CD4-positive, alpha-beta T cell (primary cell): ENCODE results near the gene SSBP4. TPM values are rescaled to one million over a fixed set of nuclear protein-coding genes. Genes with fewer than 3 reads are reported as not detected.

Source experiments
- ATAC-seq: fragments of 200-7000 bp; cut with Tn5 transposase; one replicate; pipeline ENCODE4 v1.10.0; 2022; ENCODE audit warnings: mild to moderate bottlenecking; ENCODE audit not compliant: poor library complexity
- CTCF ChIA-PET: fragments of 350-600 bp; sonication (Branson Sonifier 250); formaldehyde crosslinking; loops from one replicate; lab custom pipeline; 2021; ENCODE audit warnings: antibody characterized with exemption, inconsistent platforms; lab: Charles Lee
- POLR2A ChIA-PET: fragments of 350-600 bp; sonication (Branson Sonifier 250); formaldehyde crosslinking; loops from one replicate; lab custom pipeline; 2021; ENCODE audit warnings: antibody characterized with exemption, inconsistent platforms; lab: Charles Lee
- DNase-seq, 14 experiments: peaks; one replicate each; pipeline ENCODE4 v3.0.0-alpha.2; 2013 to 2020; ENCODE audit warnings: mixed read lengths in 2 of 14
- H3K27ac ChIP-seq, 2 donors: one replicate each; pipeline versions ENCODE4 v1.5.1 to v1.7.0; 2013; ENCODE audit warnings: low read length in 2 of 2, low read depth in 1 of 2, mild to moderate bottlenecking in 1 of 2
- H3K27me3 ChIP-seq, 2 experiments: 1 replicate in 1 of 2; 2 replicates in 1 of 2; pipeline versions ENCODE4 v1.6.1 to v1.7.0; 2013; ENCODE audit warnings: low read length in 2 of 2, control low read depth in 1 of 2, mild to moderate bottlenecking in 1 of 2, moderate library complexity in 1 of 2; ENCODE audit not compliant: insufficient read depth in 2 of 2, control insufficient read depth in 1 of 2
- H3K36me3 ChIP-seq: one replicate; pipeline ENCODE4 v1.6.1; 2013; ENCODE audit warnings: low read length, control low read depth; ENCODE audit not compliant: insufficient read depth
- H3K4me1 ChIP-seq: one replicate; pipeline ENCODE4 v1.6.1; 2013; ENCODE audit warnings: low read length, control low read depth; ENCODE audit not compliant: insufficient read depth
- H3K4me3 ChIP-seq: one replicate; pipeline ENCODE4 v1.5.1; 2013; ENCODE audit warnings: mild to moderate bottlenecking, low read length, moderate library complexity
- H3K9me3 ChIP-seq, 2 experiments: 1 replicate in 1 of 2; 2 replicates in 1 of 2; pipeline versions ENCODE4 v1.6.1 to v1.7.0; 2013; ENCODE audit warnings: low read length in 2 of 2, mild to moderate bottlenecking in 2 of 2, control low read depth in 1 of 2, moderate library complexity in 1 of 2; ENCODE audit not compliant: control insufficient read depth in 1 of 2, insufficient read depth in 1 of 2
- H3K27ac Mint-ChIP-seq: one replicate; pipeline ENCODE4 v1.8.0; 2020; ENCODE audit warnings: mixed read lengths
- H3K27me3 Mint-ChIP-seq: one replicate; pipeline ENCODE4 v1.8.0; 2021; ENCODE audit warnings: mixed read lengths
- H3K36me3 Mint-ChIP-seq: one replicate; pipeline ENCODE4 v1.8.0; 2021; ENCODE audit warnings: low read depth, mixed read lengths
- H3K4me1 Mint-ChIP-seq: one replicate; pipeline ENCODE4 v1.8.0; 2021; ENCODE audit warnings: low read depth, mixed read lengths
- H3K4me3 Mint-ChIP-seq: one replicate; pipeline ENCODE4 v1.8.0; 2020; ENCODE audit warnings: mild to moderate bottlenecking, mixed read lengths
- H3K9me3 Mint-ChIP-seq: one replicate; pipeline ENCODE4 v1.8.0; 2020; ENCODE audit warnings: mixed read lengths
- intact Hi-C, 2 experiments: fragments of 100-400 bp; cut with DNase I in 1 of 2; cut with micrococcal nuclease in 1 of 2; formaldehyde crosslinking; loops; one replicate each; pipeline versions ENCODE4 v1.15.1 to v1.9.0; 2023 to 2025; cut with DNase I, micrococcal nuclease
- total RNA-seq, 174 experiments: library from RNA in 2 of 174; stranded (reverse) in 2 of 174; gene quantifications; one replicate each; pipeline ENCODE4 v1.2.3 and lab custom pipeline; 2021 to 2026
- TF ChIP-seq, protein P1 (sequence below): fragments of 200-600 bp; IDR thresholded peaks from one replicate; pipeline ENCODE4 v1.8.0; 2022; ENCODE audit warnings: antibody characterized with exemption, mild to moderate bottlenecking

SSBP4 gene
- total RNA-seq, 2 experiments from 2014 or later, result 44.0 to 50.9 TPM

DNA sequence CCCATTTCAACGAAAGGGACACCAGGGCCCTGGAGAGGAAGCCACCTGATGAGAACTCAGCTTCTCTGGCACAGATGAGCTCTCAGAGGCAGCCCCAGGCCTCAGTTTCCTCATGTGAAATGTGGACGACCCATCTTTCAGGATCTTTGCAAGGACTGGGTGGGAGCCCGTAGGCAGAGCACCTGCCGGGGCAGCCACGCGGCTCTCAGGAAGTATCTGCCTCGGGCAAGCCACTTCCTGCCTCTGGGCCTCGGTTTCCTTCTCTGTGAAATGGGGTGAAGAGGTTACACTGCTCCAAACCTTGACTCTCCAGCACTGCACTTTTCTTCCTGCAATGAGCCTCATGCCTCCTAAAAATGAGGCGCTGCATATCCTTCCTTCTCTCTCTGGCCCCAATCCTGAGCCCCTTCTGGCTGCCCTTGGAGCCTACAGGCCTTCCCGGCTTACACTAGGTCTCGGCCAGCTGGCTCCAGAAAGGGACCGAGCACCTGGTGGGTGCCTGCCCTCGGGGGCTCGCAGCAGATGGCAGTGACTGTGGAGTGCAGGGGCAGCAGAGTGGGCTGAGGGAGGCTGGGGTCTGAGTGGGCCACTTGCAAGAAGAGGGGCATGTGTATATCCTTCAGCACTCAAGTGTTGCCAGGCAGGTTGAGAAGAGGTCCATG is 3.5 kb downstream of the SSBP4 start:
- H3K27ac ChIP-seq, result peak overlapping the region; percentile 10 to 55

DNA sequence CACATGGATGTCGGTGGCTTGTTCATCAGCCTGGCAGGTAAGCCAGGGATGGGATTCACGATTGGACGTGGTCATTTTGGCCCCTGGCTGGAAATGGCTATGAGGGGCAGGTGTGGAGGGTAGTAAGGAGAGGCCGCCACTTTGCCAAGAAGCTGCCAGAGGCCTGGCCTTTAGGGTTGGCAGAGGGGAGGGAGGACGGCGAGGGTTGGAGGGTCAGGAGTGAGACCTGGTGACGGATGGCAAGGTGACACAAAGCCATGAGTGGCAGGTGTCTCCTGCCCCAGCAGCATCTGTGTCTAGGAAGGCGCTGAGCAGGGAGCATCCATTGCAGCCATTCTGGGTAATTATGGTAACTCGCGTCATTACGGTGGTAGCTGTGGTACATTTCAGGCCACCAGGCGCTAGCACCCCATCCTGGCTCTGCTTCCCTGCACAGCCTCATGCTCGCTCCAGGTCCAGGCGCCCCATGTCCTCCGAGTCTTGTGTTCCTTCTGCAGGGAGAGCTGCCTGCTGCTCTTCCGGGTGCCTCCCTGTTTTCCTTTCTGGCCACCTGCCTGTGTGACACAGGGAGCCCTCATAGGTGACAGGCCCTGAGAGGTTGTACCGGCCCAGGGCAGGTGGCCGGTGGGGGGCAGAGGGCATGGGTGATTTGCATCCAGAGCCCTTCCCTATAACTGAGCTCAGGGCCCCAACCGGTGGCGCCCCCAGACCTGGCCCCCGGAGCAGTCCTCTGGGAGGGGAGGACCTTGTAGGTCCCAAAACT is 4.2 kb downstream of the SSBP4 start:
- peaks cover 62% of the 10 kb centered on the region for H3K4me1 Mint-ChIP-seq
- peaks cover 91% of the 10 kb centered on the region for H3K4me1 ChIP-seq
- peaks cover 0 to 3% of the 10 kb centered on the region in 2 experiments for H3K27me3 ChIP-seq
- H3K9me3 ChIP-seq, result no peaks in the 10 kb centered on the region
- H3K27me3 Mint-ChIP-seq, result peaks cover 5% of the 10 kb centered on the region
- peak in 1 of 14 experiments; percentile 37 for DNase-seq
- H3K36me3 Mint-ChIP-seq, result no peaks in the 10 kb centered on the region
- TF ChIP-seq, protein P1, sequence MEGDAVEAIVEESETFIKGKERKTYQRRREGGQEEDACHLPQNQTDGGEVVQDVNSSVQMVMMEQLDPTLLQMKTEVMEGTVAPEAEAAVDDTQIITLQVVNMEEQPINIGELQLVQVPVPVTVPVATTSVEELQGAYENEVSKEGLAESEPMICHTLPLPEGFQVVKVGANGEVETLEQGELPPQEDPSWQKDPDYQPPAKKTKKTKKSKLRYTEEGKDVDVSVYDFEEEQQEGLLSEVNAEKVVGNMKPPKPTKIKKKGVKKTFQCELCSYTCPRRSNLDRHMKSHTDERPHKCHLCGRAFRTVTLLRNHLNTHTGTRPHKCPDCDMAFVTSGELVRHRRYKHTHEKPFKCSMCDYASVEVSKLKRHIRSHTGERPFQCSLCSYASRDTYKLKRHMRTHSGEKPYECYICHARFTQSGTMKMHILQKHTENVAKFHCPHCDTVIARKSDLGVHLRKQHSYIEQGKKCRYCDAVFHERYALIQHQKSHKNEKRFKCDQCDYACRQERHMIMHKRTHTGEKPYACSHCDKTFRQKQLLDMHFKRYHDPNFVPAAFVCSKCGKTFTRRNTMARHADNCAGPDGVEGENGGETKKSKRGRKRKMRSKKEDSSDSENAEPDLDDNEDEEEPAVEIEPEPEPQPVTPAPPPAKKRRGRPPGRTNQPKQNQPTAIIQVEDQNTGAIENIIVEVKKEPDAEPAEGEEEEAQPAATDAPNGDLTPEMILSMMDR, result no peak
- intact Hi-C loops, result no loop called here
- H3K27ac Mint-ChIP-seq, result peak overlapping the region; percentile 77
- H3K9me3 Mint-ChIP-seq, result no peaks in the 10 kb centered on the region
- H3K36me3 ChIP-seq, result peaks cover 22% of the 10 kb centered on the region
- CTCF ChIA-PET, result interaction anchor here (0.5 to 1.7 kb wide), 2 partner anchors 144 to 295 kb away, joined by 3 to 4 read pairs; no protein-coding TSS in a partner anchor
- no peak for ATAC-seq
- peak overlapping the region; percentile 74 for H3K4me3 Mint-ChIP-seq
- peak overlapping the region; percentile 25 for H3K4me3 ChIP-seq
- peak overlapping the region in 1 of 2 donors; percentile 55 for H3K27ac ChIP-seq
- POLR2A ChIA-PET, result interaction anchor here (1.5 to 1.6 kb wide), 2 partner anchors 14 to 134 kb away, joined by 4 to 5 read pairs; partner anchors contain the start of gene KXD1

More for the DNA sequence above, 3.5 kb downstream of the SSBP4 start:
- Histone ChIP-seq H3K4me3 (peak overlapping the region; percentile 25), H3K36me3 (peaks cover 17% of the 10 kb centered on the region), H3K9me3 (no peaks in the 10 kb centered on the region), H3K27me3 (peaks cover 0 to 10% of the 10 kb centered on the region in 2 experiments), H3K4me1 (peaks cover 92% of the 10 kb centered on the region)
- Mint-ChIP-seq H3K4me1 (peaks cover 70% of the 10 kb centered on the region), H3K36me3 (no peaks in the 10 kb centered on the region), H3K9me3 (no peaks in the 10 kb centered on the region), H3K4me3 (peak overlapping the region; percentile 74), H3K27ac (peak overlapping the region; percentile 77), H3K27me3 (peaks cover 13% of the 10 kb centered on the region)
- ChIA-PET CTCF (interaction anchor here (1.5 to 1.7 kb wide), 2 partner anchors 33 to 143 kb away, joined by 3 to 4 read pairs; no protein-coding TSS in a partner anchor), POLR2A (interaction anchor here (0.8 to 9.0 kb wide), 3 partner anchors 121 to 142 kb away, joined by 3 to 97 read pairs (median 5); partner anchors contain the start of genes FKBP8, JUND and KXD1)
- intact Hi-C loops, result no loop called here
- TF ChIP-seq, protein P1, result no peak
- ATAC-seq, result peak; percentile 14
- DNase-seq, result peak in 5 of 14 experiments; percentile 29 to 83 (median 61)

DNA sequence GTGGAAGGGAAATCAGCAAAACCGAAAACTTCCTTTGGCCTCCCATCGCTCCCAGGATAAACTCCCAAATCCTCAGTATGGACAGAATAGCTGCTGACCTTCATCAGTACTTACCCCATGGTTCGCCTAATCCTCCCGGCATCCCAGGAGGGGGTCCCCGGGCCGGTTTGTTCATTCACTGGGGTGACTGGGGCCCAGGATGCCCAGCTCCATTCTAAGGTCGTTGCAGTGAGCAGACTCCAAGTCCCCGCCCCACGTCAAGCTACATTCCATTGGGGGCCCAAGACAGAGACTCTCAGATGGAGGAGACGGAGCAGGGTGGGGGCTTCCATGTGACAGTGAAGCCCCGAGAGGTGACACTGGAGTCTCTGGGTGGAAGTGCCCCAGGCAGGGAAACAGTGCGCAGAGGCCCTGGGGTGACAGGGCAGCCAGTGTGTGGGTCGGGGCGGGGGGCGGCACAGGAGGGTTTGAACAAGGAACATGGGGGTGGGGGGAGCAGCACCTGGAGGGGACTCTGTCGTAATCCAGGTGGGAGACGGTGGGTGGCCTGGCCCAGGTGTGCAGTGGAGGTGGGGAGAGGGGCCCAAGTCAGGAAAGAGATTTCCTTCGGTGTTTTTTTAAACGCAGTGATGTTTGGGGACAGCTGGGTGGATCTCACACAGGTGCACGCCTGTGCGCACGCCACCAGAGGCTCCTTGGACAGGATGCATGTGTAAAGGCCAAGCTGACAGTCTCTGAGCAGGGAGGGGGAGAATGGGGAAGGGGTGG is 5.1 kb downstream of the SSBP4 start:
- no peaks in the 10 kb centered on the region for H3K36me3 Mint-ChIP-seq
- H3K27ac Mint-ChIP-seq, result no peak overlapping the region
- H3K4me1 Mint-ChIP-seq, result peaks cover 57% of the 10 kb centered on the region
- Histone ChIP-seq H3K4me3 (no peak overlapping the region), H3K27me3 (no peaks in the 10 kb centered on the region), H3K9me3 (no peaks in the 10 kb centered on the region), H3K4me1 (peaks cover 93% of the 10 kb centered on the region), H3K27ac (no peak overlapping the region), H3K36me3 (peaks cover 22% of the 10 kb centered on the region)
- intact Hi-C loops, result no loop called here
- no peaks in the 10 kb centered on the region for H3K27me3 Mint-ChIP-seq
- H3K4me3 Mint-ChIP-seq, result peak overlapping the region; percentile 30
- ATAC-seq (no peak), DNase-seq (peak in 1 of 14 experiments; percentile 29)
- no peaks in the 10 kb centered on the region for H3K9me3 Mint-ChIP-seq
- ChIA-PET POLR2A (interaction anchor here (1.5 to 1.6 kb wide), 2 partner anchors 13 kb away, joined by 4 read pairs; no protein-coding TSS in a partner anchor), CTCF (interaction anchor here (1.1 kb wide), 1 partner anchor 27 kb away, joined by 3 read pairs; no protein-coding TSS in a partner anchor)
- TF ChIP-seq, protein P1, result no peak
